ENCODE data around the gene SHROOM3. TPM values are rescaled to one million over a fixed set of nuclear protein-coding genes. Genes with fewer than 3 reads are reported as not detected.
A peak's percentile ranks its signal among the peaks of the same experiment; 100 is the strongest.

Gene SHROOM3
- total RNA-seq, 4 donors from 2014 or later = 20.3 to 50.9 (median 34.9) TPM

DNA sequence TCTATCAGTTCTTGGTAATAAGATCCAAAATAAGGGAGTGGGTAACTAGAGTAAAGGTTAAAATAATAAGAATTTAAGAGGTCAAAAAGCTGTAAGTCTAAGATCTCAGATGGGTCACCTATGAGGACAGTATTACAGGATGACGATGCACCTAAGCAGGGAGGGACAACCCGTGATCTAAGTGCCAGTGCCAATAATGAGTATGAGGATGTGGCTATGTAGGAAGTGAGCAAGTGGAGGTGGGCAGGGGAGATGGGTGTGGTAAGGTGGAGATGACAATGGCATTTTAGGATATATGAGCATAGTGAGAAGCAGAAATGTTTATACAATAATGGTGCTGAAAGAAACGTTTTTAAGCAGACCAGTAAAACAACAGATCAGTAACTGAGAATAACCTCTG lies 33.4 kb upstream of the SHROOM3 start:
- no peak for DNase-seq
- intact Hi-C loops (cut with DNase I) = no loop called here
- no peaks in the 10 kb centered on the region for H3K27me3 ChIP-seq
- no peaks in the 10 kb centered on the region for H3K9me3 ChIP-seq
- no peak overlapping the region for H3K4me3 ChIP-seq
- H3K4me1 ChIP-seq = no peaks in the 10 kb centered on the region
- no peaks in the 10 kb centered on the region for H3K36me3 ChIP-seq
- TF ChIP-seq, protein P1, sequence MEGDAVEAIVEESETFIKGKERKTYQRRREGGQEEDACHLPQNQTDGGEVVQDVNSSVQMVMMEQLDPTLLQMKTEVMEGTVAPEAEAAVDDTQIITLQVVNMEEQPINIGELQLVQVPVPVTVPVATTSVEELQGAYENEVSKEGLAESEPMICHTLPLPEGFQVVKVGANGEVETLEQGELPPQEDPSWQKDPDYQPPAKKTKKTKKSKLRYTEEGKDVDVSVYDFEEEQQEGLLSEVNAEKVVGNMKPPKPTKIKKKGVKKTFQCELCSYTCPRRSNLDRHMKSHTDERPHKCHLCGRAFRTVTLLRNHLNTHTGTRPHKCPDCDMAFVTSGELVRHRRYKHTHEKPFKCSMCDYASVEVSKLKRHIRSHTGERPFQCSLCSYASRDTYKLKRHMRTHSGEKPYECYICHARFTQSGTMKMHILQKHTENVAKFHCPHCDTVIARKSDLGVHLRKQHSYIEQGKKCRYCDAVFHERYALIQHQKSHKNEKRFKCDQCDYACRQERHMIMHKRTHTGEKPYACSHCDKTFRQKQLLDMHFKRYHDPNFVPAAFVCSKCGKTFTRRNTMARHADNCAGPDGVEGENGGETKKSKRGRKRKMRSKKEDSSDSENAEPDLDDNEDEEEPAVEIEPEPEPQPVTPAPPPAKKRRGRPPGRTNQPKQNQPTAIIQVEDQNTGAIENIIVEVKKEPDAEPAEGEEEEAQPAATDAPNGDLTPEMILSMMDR (IDR thresholded peaks at IDR 0.05) = no peak
- no peak for TF ChIP-seq POLR2A (IDR thresholded peaks at IDR 0.05)
- H3K27ac ChIP-seq = no peak overlapping the region
- 63 to 65% methylated on average over 3 of the region's 3 CpGs for WGBS, 2 donors

DNA sequence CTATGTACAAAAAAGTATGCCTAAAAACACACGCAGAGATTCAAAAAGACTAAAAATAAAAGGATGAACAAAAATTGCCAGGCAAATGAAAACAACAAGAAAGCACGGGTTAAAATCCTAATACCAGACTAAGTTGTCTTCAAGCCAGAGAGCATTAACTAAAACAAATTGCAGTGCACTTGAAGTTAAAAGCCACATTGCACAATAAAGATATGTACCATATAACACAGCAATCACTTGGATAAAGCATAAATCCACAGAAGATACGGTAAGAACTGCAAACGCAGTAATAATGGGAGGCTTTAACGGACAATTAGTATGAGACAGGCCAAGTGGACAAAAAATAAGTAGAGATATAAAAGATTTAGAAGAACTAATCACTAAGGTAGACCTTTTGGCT lies 28.9 kb upstream of the SHROOM3 start:
- H3K4me3 ChIP-seq = no peak overlapping the region
- no peaks in the 10 kb centered on the region for H3K4me1 ChIP-seq
- WGBS, 2 donors = 59 to 67% methylated on average over 5 of the region's 5 CpGs
- no peaks in the 10 kb centered on the region for H3K9me3 ChIP-seq
- intact Hi-C loops (cut with DNase I) = no loop called here
- TF ChIP-seq POLR2A (IDR thresholded peaks at IDR 0.05) = no peak
- TF ChIP-seq, protein P1 (IDR thresholded peaks at IDR 0.05) = no peak
- H3K27me3 ChIP-seq = no peaks in the 10 kb centered on the region
- H3K36me3 ChIP-seq = no peaks in the 10 kb centered on the region
- no peak overlapping the region for H3K27ac ChIP-seq
- DNase-seq = no peak

DNA sequence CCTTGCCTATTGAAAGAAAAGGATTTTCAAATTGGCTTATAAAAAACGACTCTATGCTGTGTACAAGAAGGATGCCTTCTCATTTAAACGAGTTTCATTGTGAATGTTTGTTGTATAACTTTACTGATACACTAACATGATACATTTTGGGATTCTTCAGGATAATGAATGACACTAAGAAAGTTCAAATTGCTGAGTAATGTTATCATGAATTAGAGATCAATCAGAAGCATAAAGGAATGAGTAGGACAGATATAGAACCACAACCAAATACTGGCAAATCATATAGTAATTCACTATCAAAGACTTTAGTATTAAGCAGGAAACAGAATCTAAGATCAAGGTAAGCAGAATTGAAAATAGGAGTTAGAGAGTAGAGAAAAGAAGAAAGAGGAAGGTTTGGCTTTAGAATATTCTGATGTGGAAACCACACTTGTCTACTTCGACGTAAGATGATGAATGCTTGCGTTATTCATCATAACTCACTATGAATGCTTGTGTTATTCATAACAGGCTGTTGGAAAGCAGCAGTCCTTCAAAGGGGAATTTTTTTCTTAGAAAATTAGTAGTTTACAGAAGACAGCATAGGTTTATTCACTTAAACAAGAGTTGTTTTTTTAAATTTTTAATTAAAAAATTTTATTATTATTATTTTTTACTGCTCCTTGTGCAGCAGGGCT lies 27.4 kb upstream of the SHROOM3 start:
- no peak overlapping the region for H3K27ac ChIP-seq
- no peaks in the 10 kb centered on the region for H3K4me1 ChIP-seq
- TF ChIP-seq POLR2A (IDR thresholded peaks at IDR 0.05) = no peak
- TF ChIP-seq, protein P1 (IDR thresholded peaks at IDR 0.05) = no peak
- H3K27me3 ChIP-seq = no peaks in the 10 kb centered on the region
- H3K4me3 ChIP-seq = no peak overlapping the region
- 34 to 37% methylated on average over 5 of the region's 5 CpGs for WGBS, 2 donors
- no peak for DNase-seq
- intact Hi-C loops (cut with DNase I) = no loop called here
- H3K36me3 ChIP-seq = no peaks in the 10 kb centered on the region
- no peaks in the 10 kb centered on the region for H3K9me3 ChIP-seq

DNA sequence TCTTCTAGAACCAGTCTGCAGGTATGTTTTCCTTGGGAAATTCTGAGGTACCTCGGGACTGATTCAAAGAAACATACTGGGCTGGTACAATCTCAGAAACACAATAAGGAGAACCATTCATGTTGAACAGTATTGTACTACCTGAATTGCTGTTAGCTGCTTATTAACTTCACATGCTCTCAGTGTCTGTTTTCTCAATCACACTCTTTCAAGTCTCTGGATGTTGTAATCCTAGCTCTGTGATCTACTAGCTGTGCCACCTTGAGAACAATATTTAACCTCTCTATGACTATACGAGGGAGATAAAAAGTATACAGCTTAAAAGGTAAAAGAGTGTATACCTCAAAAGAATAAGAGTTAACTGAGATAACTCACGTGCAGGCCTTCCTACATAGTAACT lies 24.4 kb upstream of the SHROOM3 start:
- H3K9me3 ChIP-seq = no peaks in the 10 kb centered on the region
- intact Hi-C loops (cut with DNase I) = no loop called here
- DNase-seq = no peak
- H3K27me3 ChIP-seq = no peaks in the 10 kb centered on the region
- H3K4me3 ChIP-seq = no peak overlapping the region
- TF ChIP-seq POLR2A (IDR thresholded peaks at IDR 0.05) = no peak
- TF ChIP-seq, protein P1 (IDR thresholded peaks at IDR 0.05) = no peak
- no peaks in the 10 kb centered on the region for H3K36me3 ChIP-seq
- H3K4me1 ChIP-seq = no peaks in the 10 kb centered on the region
- WGBS, 2 donors = 84 to 87% methylated on average over 3 of the region's 3 CpGs
- no peak overlapping the region for H3K27ac ChIP-seq

DNA sequence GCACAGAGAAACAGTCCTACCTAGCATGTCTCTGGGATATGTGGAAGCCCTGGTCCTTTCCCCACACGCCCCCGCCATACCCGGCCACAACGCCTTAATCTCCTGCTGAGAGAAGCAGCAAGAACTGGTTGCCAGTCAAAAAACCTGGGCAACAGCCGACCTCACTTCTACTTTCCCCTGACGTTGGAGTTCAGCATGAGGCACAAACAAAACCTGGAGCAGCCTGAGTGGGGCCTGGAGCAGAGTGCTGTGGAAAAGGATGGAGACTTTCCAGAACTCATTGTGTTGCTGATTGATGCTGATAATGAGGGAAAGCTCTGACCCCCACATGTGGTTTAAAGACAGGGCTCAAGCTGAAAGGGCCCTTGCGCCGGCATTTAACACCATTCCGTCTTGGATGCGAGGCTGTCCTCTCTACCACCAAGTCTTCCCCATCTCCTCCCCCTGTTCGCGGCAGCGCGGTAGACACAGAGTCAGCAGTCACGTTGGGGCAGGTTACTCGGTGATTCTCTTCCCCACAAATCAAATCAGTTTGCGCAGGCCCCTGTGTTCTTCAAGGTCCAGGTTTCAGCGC lies 14.8 kb upstream of the SHROOM3 start:
- peaks cover 0 to 19% (median 4%) of the 10 kb centered on the region in 3 donors for H3K4me1 ChIP-seq
- TF ChIP-seq POLR2A (IDR thresholded peaks at IDR 0.05) = no peak
- no peaks in the 10 kb centered on the region for H3K9me3 ChIP-seq
- peak overlapping the region; percentile 38 to 68 (median 50) for H3K4me3 ChIP-seq
- H3K36me3 ChIP-seq = no peaks in the 10 kb centered on the region
- peaks cover 0 to 18% (median 0%) of the 10 kb centered on the region in 4 donors for H3K27me3 ChIP-seq
- DNase-seq = no peak
- WGBS, 2 donors = 36 to 52% methylated on average over 4 to 15 of the region's 18 CpGs
- no peak overlapping the region for H3K27ac ChIP-seq
- intact Hi-C loops (cut with DNase I) = no loop called here
